NCI-H2196 (cell line): ENCODE data around the gene ITSN1.
"Not testable (repeated sequence)": the region's sequence is repeated elsewhere in the genome, so short reads cannot be mapped to it uniquely, and the experiment has no call there.

ENCODE experiments used
- DNase-seq: peaks from one replicate; lab custom pipeline; 2025; ENCODE audit not compliant: unreplicated experiment; lab: John Stamatoyannopoulos, UW

ITSN1 gene

GRCh38 chr21:33650929-33651509 lies 8.7 kb downstream of the ITSN1 start:
- no peak for DNase-seq

GRCh38 chr21:33651965-33652680 lies 9.8 kb downstream of the ITSN1 start:
- peak; percentile 18 for DNase-seq

- no peak for DNase-seq
These were observed 12.1 kb downstream of the ITSN1 start for GRCh38 chr21:33654412-33654811.

GRCh38 chr21:33655588-33656221 lies 13.4 kb downstream of the ITSN1 start:
- no peak for DNase-seq

- no peak for DNase-seq
These were observed 15.0 kb downstream of the ITSN1 start for GRCh38 chr21:33657124-33657820.

GRCh38 chr21:33658919-33659567 lies 16.7 kb downstream of the ITSN1 start:
- no peak for DNase-seq

GRCh38 chr21:33659568-33659949 lies 17.3 kb downstream of the ITSN1 start:
- DNase-seq = no peak

GRCh38 chr21:33660406-33660805 lies 18.1 kb downstream of the ITSN1 start:
- DNase-seq = no peak

- no peak for DNase-seq
These were observed 18.8 kb downstream of the ITSN1 start for GRCh38 chr21:33661146-33661545.

- no peak for DNase-seq
These were observed 19.7 kb downstream of the ITSN1 start for GRCh38 chr21:33662046-33662445.

- no peak for DNase-seq
These were observed 20.9 kb downstream of the ITSN1 start for GRCh38 chr21:33663241-33663640.

- DNase-seq = no peak
These were observed 21.8 kb downstream of the ITSN1 start for GRCh38 chr21:33664135-33664534.

- DNase-seq = no peak
These were observed 23.9 kb downstream of the ITSN1 start for GRCh38 chr21:33666153-33666552.

GRCh38 chr21:33667636-33668035 lies 25.3 kb downstream of the ITSN1 start:
- DNase-seq = no peak

- DNase-seq = no peak
These were observed 25.9 kb downstream of the ITSN1 start for GRCh38 chr21:33668180-33668579.

- DNase-seq = no peak
These were observed 26.3 kb downstream of the ITSN1 start for GRCh38 chr21:33668620-33669019.

GRCh38 chr21:33670076-33670978 lies 28.0 kb downstream of the ITSN1 start:
- no peak for DNase-seq

- DNase-seq = no peak
These were observed 31.2 kb downstream of the ITSN1 start for GRCh38 chr21:33673473-33673872.

- no peak for DNase-seq
These were observed 31.9 kb downstream of the ITSN1 start for GRCh38 chr21:33674226-33674625.

- not testable (repeated sequence) for DNase-seq
These were observed 34.4 kb downstream of the ITSN1 start for GRCh38 chr21:33676666-33677065.
